OCI-LY1 (cell line): ENCODE measurements around the gene EIPR1.

Experiments used
- CTCF ChIP-seq: fragments of 200-600 bp; sonication (generic), shearing (Covaris generic); IDR thresholded peaks from 2 replicates; pipeline ENCODE4 v1.5.1; 2017; ENCODE audit warnings: mild to moderate bottlenecking, antibody characterized with exemption, low read length, moderate library complexity, mixed read lengths
- EZH2 ChIP-seq: fragments of 200-600 bp; sonication (generic), shearing (Covaris generic); IDR thresholded peaks from 2 replicates; pipeline ENCODE4 v1.8.0; 2017; ENCODE audit warnings: borderline replicate concordance, mixed run types, mild to moderate bottlenecking, antibody characterized with exemption, low read length, moderate library complexity, mixed read lengths

GRCh38 chr2:3302751-3303582 is 74.7 kb downstream of the EIPR1 start:
- no peak for TF ChIP-seq CTCF
- TF ChIP-seq EZH2 = no peak
